ENCODE data around the gene FCRL5.

The FCRL5 gene

GRCh38 chr1:157532569-157532968 lies 19.7 kb downstream of the FCRL5 start:
- DNase-seq: no peak

DNA sequence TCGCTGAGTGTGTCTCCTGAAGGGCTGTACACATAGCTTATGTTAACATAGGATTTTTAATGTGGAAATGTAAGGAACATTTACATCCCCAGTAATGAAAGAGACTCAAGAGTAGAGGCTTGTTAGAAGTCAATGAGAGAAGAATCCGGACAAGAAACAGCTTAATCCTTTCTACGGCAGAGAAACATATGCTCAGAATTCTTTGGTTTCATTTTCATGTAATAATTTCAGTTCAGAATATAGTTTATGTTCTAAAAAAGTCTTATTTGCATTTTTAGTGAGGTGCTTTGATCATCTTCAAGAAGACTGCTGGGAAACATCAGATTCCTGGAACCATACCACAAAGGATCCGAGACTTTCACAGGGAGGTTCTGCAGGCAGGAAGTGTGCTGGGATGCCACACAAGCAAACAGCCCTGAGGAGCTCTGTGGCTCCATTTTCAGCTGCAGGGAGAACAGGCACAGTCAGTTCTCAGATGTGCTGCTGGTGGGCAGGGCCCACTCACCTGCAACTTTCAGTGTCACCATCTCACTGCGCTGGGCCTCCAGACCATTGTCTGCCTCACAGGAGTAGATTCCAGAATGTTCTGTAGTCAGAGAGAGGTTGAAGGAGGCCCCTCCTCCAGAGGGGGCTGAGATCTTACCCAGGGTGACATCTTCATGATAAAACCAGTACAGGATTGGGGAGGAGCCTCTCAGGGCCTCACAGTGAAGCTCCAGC lies 28.4 kb downstream of the FCRL5 start:
- DNase-seq: no peak

DNA sequence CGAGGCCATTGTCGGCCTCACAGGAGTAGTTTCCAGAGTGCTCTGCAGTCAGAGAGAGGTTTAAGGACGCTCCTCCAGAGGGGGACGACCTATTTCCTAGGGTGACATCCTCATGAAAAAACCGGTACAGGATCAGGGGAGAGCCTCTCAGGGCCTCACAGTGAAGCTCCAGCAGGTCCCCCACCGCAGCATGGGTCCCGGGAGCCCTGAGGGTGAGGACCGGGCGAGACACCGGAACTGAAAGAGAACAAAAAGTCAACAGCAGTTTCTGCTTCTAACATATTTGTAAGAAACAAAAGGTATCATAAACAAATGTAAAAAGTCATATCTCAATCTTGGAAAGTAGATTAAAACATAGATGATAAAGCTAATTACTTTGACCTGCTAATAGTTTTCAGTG lies 31.3 kb downstream of the FCRL5 start:
- DNase-seq: no peak

- DNase-seq: no peak
Measured at GRCh38 chr1:157520386-157520935, 31.9 kb downstream of the FCRL5 start.

DNA sequence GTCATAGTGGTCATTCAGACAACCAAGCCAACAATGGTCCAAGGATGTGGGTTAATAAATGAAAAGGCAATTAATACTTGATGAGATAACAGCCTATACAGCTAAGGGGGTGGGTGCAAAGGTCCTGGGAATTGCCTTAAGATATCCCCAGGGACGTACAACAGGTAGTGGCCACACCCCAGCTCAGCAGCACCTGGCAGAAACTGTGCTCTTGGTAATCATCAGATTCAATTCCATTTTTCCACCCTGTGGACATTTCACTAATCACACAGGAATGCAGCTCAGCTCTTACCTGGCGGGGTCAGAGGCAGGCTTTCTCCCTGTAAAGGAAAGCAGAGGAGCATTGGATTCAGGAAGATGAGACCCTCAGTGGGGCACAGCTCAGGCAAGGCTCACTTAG lies 32.9 kb downstream of the FCRL5 start:
- DNase-seq: no peak

GRCh38 chr1:157517016-157517415 lies 35.3 kb downstream of the FCRL5 start:
- DNase-seq: no peak

DNA sequence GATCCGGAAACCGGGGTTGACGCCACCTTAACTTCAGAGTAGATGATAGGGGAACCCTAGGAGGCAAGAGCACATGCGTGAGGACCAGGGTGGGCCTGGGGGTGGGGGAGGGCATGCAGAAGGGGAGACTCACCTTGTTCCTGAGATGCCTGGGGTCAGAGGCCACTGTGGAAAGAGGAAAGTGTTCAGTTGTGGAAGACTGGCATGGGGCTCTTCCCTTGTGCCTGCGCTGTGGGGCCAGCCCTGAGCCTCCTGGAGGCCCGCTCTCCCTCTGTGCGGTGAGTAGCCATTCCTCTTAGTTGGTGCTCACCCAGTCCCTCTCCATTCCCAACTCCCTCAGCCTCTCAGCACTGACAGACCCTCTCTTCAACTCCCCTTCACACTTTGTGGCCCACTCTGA lies 36.6 kb downstream of the FCRL5 start:
- DNase-seq: no peak

DNA sequence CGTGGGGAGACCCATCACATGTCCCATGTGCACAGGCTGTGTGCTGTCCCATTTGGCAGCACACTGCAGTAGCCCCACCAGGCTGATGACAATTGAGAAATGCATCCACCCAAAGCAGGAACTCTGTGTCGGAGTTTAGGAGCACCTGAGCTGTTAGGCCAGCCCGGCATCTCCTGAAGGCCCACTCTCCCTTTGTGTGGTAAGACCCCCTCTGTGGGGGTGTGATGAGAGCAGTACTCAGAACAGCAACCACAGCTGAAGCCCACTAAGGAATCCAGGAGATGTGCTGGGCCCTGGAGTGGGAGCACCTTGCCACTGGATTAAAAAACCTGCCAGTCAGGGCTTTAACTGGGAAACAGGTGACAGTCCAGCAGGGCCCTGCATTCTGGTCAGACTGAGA lies 37.2 kb downstream of the FCRL5 start:
- DNase-seq: no peak

DNA sequence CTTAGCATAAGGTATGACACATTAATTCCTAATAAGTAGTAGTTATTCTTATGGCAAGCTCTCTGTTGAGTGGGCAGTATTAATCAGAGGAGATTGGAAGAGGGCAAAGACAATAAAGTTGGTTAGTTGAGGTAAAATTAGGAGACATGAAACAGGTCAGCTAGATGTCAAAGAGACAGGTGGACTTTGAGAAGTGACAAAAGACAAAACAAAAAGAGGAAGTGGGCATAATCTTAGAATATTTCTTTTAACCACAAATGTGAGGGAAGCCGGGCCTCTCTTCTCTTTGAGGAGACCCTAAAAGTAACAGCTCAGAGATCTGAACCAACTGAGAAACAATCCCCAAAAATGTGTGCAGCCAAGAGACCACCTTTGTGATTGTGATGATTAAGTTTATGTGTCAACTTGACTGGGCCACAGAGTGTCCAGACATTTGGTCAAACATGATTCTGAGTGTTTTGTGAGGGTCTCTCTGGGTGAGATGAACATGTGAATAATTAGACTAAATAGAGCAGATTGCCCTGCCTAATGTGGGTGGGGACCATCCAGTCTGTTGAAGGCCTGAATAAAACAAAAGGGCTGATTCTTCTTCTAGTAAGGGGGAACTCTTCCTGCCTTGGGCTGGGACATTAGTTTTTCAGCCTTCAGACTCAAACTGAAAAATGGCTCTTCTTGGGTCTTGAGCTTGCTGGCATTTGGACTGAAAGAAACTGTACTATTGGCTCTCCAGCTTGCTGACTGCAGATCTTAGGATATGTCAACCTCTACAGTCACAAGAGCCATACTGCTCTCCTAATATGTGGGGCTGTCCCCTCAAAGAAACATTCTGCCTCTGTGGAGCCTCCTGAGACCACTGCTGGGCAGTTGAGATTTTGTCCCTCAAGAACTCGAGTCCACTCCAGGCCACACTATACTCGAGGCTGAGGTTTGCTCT lies 40.0 kb downstream of the FCRL5 start:
- no peak for DNase-seq

- DNase-seq: no peak
Measured at GRCh38 chr1:157509546-157510232, 42.6 kb downstream of the FCRL5 start.

DNA sequence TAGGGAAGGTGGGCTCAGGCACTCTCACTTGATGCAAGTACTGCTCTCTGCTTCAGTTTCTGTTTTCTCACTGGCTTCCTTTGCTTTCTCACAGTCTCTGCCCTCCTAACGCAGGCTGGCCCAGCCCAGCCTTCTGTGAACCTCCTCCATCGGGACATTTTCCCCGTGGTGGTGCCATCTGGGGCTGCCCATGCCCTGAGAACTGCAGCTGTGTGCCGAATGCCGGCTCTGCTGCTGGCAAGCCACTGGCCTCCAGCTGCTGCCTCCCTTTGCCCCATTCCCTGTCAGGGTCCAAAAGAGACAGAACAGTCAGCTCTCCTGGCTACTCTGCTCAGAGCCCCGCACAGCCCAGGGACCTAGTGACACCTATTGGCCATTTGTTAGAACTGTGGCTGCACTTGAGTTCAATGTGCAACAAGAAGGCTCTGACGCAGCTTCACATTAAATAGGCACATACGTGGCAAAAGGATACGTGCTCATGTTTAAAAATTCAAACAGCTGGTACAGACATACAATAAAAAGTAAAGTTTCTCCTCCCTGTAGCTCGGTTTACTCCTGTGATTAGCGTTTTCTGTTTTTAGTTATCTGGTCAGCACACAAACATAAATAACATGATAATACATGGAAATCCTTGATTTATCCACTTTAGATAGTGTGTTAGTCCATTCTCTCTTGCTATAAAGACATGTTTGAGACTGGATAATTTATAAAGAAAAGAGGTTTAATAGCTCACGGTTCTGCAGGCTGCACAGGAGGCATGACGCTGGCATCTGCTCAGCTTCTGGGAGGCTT lies 46.6 kb downstream of the FCRL5 start:
- DNase-seq: peak in 38 of 56 donors; percentile 4 to 67 (median 28)

DNA sequence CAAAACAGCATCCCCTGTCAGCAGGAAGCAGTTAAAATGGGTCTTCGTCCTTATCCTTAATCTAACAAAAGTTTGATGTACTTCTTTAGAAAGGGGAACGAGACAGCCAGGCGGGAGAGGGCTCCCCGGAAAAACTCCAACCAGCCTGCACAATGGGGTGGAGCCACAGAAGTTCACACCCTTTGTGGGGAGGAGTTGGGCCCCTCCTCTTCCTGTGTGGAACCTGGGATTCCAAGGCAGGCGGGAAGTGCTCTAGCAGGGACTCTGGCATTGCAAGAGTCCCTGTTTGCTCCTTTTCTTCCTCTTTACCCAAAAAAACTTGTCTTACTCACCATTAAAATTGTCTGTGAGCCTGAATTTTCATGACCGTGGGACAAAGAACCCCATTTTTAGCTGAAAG lies 47.7 kb downstream of the FCRL5 start:
- DNase-seq: no peak

DNA sequence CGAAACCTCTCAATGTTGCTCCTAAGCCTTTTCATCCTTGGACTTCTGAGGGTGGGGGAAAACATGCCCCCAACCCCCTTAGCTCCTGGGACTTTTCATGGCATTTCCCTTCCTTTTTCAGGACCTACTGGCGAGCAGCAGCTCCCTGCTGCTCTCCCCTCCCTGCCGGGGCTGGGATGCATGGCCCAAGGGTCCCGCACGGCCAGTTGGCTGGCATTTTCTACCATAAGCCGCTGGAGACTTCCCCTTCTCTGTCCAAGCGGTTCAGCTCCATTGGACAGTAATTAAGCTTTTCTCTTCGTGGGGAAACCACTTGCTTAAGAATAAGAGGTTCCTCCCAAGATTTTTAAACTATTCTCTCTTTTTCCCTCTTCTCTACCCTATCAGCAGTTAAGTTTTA lies 52.8 kb downstream of the FCRL5 start:
- no peak for DNase-seq

- no peak for DNase-seq
Measured at GRCh38 chr1:157498736-157499090, 53.6 kb downstream of the FCRL5 start.

- no peak for DNase-seq
Measured at GRCh38 chr1:157497987-157498735, 54.2 kb downstream of the FCRL5 start.

DNA sequence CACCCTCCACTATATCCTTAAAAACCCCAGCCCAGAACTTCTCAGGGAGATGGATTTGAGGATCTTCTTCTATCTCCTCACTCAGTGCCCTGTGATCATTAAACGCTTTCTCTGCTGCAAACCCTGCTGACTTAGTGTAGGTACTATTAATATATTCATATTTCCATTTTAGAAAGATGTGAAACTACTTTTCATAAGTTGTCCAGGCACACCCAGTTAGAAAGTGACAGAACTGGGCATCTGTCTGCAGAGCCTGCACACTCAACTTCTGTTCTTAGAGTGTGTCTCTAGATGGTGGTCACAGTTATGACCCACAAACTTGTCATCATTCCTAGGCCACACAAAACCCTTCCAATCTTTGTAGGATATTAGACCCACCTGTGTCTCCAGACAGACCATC lies 55.0 kb downstream of the FCRL5 start:
- no peak for DNase-seq

- peak in 7 of 56 donors; percentile 3 to 62 (median 13) for DNase-seq
Measured at GRCh38 chr1:157496121-157496526, 56.2 kb downstream of the FCRL5 start.

DNA sequence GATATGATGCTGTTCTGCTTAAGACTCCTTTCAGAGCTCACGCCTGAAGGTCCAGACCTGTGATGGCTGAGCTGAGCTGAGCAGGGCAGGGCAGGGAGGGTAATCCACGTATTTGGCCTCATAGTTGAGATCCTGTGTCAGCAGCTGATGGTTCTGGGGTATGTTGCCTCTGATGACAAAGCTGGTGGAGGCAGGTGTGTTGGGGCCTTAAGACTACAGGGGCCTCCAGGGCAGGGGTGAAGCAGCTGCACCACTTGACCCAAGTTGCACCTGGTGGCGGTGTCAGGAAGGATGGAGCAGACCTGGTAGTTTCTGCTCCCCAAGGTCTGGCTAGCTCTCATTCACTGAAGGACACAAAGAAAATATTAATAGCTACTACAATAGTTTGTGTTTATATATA lies 57.0 kb downstream of the FCRL5 start:
- DNase-seq: no peak

DNA sequence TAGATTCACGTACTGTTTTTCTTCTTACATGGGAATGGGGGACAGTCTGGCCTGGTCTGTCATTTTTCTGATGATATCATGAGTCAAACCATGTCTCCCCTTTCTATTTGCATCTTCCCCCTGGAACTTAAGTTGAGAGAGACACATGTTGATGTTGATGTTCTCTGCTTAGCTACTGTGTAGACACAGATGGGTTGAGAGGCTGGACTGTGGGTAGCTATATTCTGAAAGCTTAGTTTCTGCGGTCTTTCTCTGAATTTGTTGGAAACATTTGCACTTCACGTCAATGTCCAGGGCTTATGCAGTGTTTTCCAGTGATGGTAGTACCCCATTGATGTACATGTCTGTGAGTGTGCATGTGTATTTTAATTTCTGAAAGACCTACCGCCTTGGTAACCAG lies 58.2 kb downstream of the FCRL5 start:
- no peak for DNase-seq

DNA sequence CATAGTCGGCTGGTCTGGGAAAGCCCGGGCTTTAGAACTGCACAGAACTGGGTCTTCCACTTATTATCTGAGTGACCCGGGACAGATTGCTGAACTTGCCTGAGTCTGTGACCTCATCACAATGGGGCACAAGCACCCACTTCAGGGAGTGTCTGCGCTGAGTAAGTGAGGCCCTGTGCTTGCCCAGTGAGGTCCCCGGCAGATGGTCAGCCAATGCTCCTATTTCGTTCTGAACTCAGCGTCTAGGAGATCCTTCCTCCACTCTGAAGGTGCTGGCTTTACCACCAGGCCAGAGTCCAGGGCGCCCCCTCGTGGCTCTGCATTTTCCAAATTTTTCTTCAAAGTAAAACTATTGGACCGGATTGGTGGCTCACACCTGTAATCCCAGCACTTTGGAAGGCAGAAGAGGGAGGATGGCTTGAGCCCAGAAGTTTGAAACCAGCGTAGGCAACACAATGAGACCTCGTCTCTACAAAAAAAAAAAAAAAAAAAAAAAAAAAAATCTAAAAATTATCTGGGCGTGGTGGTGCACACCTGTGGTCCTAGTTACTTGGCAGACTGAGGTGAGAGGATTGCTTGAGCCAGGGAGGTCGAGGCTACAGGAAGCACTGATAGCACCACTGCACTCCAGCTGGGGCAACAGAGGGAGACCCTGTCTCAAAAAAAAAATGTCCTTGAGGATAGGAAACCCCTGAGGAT lies 61.7 kb downstream of the FCRL5 start:
- DNase-seq: peak in 20 of 56 donors; percentile 1 to 63 (median 13)
